Putamen (tissue), 1 donor: ENCODE results near the gene KIF4A.
"Not testable (repeated sequence)": the region's sequence is repeated elsewhere in the genome, so short reads cannot be mapped to it uniquely, and the experiment has no call there.

Experiments used
- DNase-seq: peaks from one replicate; pipeline ENCODE4 v3.0.0-alpha.2; 2016; ENCODE audit warnings: low spot score

KIF4A gene

GRCh38 chrX:70292788-70293187, 2.9 kb downstream of the KIF4A start:
- no peak for DNase-seq

GRCh38 chrX:70293621-70294020, 3.7 kb downstream of the KIF4A start:
- no peak for DNase-seq

GRCh38 chrX:70301716-70302115, 11.8 kb downstream of the KIF4A start:
- no peak for DNase-seq

GRCh38 chrX:70313503-70313902, 23.6 kb downstream of the KIF4A start:
- no peak for DNase-seq

- no peak for DNase-seq
Observed at GRCh38 chrX:70322784-70323183, 32.9 kb downstream of the KIF4A start.

GRCh38 chrX:70323628-70324027, 33.7 kb downstream of the KIF4A start:
- DNase-seq, result not testable (repeated sequence)

GRCh38 chrX:70324326-70324725, 34.4 kb downstream of the KIF4A start:
- DNase-seq, result no peak

GRCh38 chrX:70331161-70331560, 41.3 kb downstream of the KIF4A start:
- DNase-seq, result no peak

- DNase-seq, result no peak
Observed at GRCh38 chrX:70332600-70332999, 42.7 kb downstream of the KIF4A start.

GRCh38 chrX:70336767-70337166, 46.9 kb downstream of the KIF4A start:
- no peak for DNase-seq

- DNase-seq, result no peak
Observed at GRCh38 chrX:70338290-70338689, 48.4 kb downstream of the KIF4A start.

- DNase-seq, result no peak
Observed at GRCh38 chrX:70343435-70343834, 53.5 kb downstream of the KIF4A start.

- no peak for DNase-seq
Observed at GRCh38 chrX:70346418-70347070, 56.6 kb downstream of the KIF4A start.

GRCh38 chrX:70348825-70349224, 58.9 kb downstream of the KIF4A start:
- DNase-seq, result not testable (repeated sequence)

- DNase-seq, result not testable (repeated sequence)
Observed at GRCh38 chrX:70349367-70350125, 59.6 kb downstream of the KIF4A start.

- DNase-seq, result no peak
Observed at GRCh38 chrX:70352496-70352895, 62.6 kb downstream of the KIF4A start.

GRCh38 chrX:70353514-70353913, 63.6 kb downstream of the KIF4A start:
- no peak for DNase-seq

GRCh38 chrX:70354716-70355115, 64.8 kb downstream of the KIF4A start:
- no peak for DNase-seq

GRCh38 chrX:70359458-70359857, 69.6 kb downstream of the KIF4A start:
- DNase-seq, result no peak

GRCh38 chrX:70360366-70360765, 70.5 kb downstream of the KIF4A start:
- no peak for DNase-seq

- DNase-seq, result not testable (repeated sequence)
Observed at GRCh38 chrX:70368731-70369130, 78.8 kb downstream of the KIF4A start.

GRCh38 chrX:70386235-70386634, 96.3 kb downstream of the KIF4A start:
- DNase-seq, result no peak

- no peak for DNase-seq
Observed at GRCh38 chrX:70398899-70399298, 109.0 kb downstream of the KIF4A start.

- DNase-seq, result not testable (repeated sequence)
Observed at GRCh38 chrX:70400181-70400580, 110.3 kb downstream of the KIF4A start.
